Measurements from ENCODE around the gene STPG4.

GRCh38 chr2:47056868-47057686 lies 98.0 kb downstream of the STPG4 start:
- TF ChIP-seq POLR2A (IDR thresholded peaks at IDR 0.05) (no peak), CTCF (IDR thresholded peaks at IDR 0.05) (no peak)

All from Peyer's patch (tissue), 4 donors.